Cortex of kidney (tissue), 1 donor: ENCODE results near the gene RPS6KC1.

Source experiments
- DNase-seq: peaks from one replicate; lab custom pipeline; 2025; lab: John Stamatoyannopoulos, UW

The RPS6KC1 gene

GRCh38 chr1:213242883-213243282, 191.8 kb downstream of the RPS6KC1 start:
- DNase-seq, result no peak

- DNase-seq, result no peak
Measured at GRCh38 chr1:213244664-213245091, 193.6 kb downstream of the RPS6KC1 start.

- DNase-seq, result no peak
Measured at GRCh38 chr1:213245260-213245910, 194.3 kb downstream of the RPS6KC1 start.

- no peak for DNase-seq
Measured at GRCh38 chr1:213247038-213247437, 196.0 kb downstream of the RPS6KC1 start.

GRCh38 chr1:213249395-213249794, 198.4 kb downstream of the RPS6KC1 start:
- no peak for DNase-seq

GRCh38 chr1:213250041-213250440, 199.0 kb downstream of the RPS6KC1 start:
- no peak for DNase-seq

- no peak for DNase-seq
Measured at GRCh38 chr1:213250446-213250845, 199.4 kb downstream of the RPS6KC1 start.

GRCh38 chr1:213251972-213252371, 200.9 kb downstream of the RPS6KC1 start:
- DNase-seq, result no peak

GRCh38 chr1:213256438-213257087, 205.5 kb downstream of the RPS6KC1 start:
- DNase-seq, result no peak

- DNase-seq, result no peak
Measured at GRCh38 chr1:213260311-213261075, 209.5 kb downstream of the RPS6KC1 start.

GRCh38 chr1:213264531-213264930, 213.5 kb downstream of the RPS6KC1 start:
- no peak for DNase-seq

- no peak for DNase-seq
Measured at GRCh38 chr1:213266983-213267772, 216.1 kb downstream of the RPS6KC1 start.

GRCh38 chr1:213268221-213268620, 217.2 kb downstream of the RPS6KC1 start:
- no peak for DNase-seq

- DNase-seq, result no peak
Measured at GRCh38 chr1:213269829-213270228, 218.8 kb downstream of the RPS6KC1 start.

GRCh38 chr1:213273546-213273945, 222.5 kb downstream of the RPS6KC1 start:
- no peak for DNase-seq

GRCh38 chr1:213274140-213274539, 223.1 kb downstream of the RPS6KC1 start:
- no peak for DNase-seq

GRCh38 chr1:213275293-213275692, 224.3 kb downstream of the RPS6KC1 start:
- DNase-seq, result no peak

- DNase-seq, result no peak
Measured at GRCh38 chr1:213276236-213276635, 225.2 kb downstream of the RPS6KC1 start.

GRCh38 chr1:213277036-213277435, 226.0 kb downstream of the RPS6KC1 start:
- no peak for DNase-seq

- no peak for DNase-seq
Measured at GRCh38 chr1:213279410-213279809, 228.4 kb downstream of the RPS6KC1 start.

- DNase-seq, result no peak
Measured at GRCh38 chr1:213281640-213282301, 230.7 kb downstream of the RPS6KC1 start.

- DNase-seq, result no peak
Measured at GRCh38 chr1:213284626-213285025, 233.6 kb downstream of the RPS6KC1 start.
